Stimulated activated CD4-positive, alpha-beta T cell treated with anti-CD3 and anti-CD28 coated beads, Interleukin-2, amount 100 ng/mL, for 24 hours (primary cell): ENCODE data around the gene RBM4B.
"Not testable (repeated sequence)": the region's sequence is repeated elsewhere in the genome, so short reads cannot be mapped to it uniquely, and the experiment has no call there.

ENCODE experiments used
- DNase-seq, 2 donors: peaks; one replicate each; pipeline ENCODE4 v3.0.0-alpha.2; 2020

Gene RBM4B

GRCh38 chr11:66677599-66678375, at the start of gene RBM4B:
TSS of gene RBM4B (minus strand) at chr11:66677887. CDS start at chr11:66677079, 808 bp downstream.
- peak; percentile 95 to 98 for DNase-seq

- no peak for DNase-seq
Measured at GRCh38 chr11:66725647-66726046, 48.0 kb upstream of the RBM4B start.

- DNase-seq: no peak
Measured at GRCh38 chr11:66725114-66725513, 47.4 kb upstream of the RBM4B start.

- DNase-seq: not testable (repeated sequence)
Measured at GRCh38 chr11:66724167-66724566, 46.5 kb upstream of the RBM4B start.

- DNase-seq: no peak
Measured at GRCh38 chr11:66723693-66724092, 46.0 kb upstream of the RBM4B start.

- DNase-seq: no peak
Measured at GRCh38 chr11:66722745-66723651, 45.3 kb upstream of the RBM4B start.

GRCh38 chr11:66721939-66722338, 44.3 kb upstream of the RBM4B start:
- no peak for DNase-seq

- DNase-seq: no peak
Measured at GRCh38 chr11:66720899-66721470, 43.3 kb upstream of the RBM4B start.

GRCh38 chr11:66720223-66720898, 42.7 kb upstream of the RBM4B start:
- DNase-seq: peak; percentile 33 to 55

- DNase-seq: no peak
Measured at GRCh38 chr11:66719111-66719872, 41.6 kb upstream of the RBM4B start.

- DNase-seq: no peak
Measured at GRCh38 chr11:66718320-66718971, 40.8 kb upstream of the RBM4B start.

- DNase-seq: no peak
Measured at GRCh38 chr11:66717925-66718319, 40.2 kb upstream of the RBM4B start.

- no peak for DNase-seq
Measured at GRCh38 chr11:66716996-66717395, 39.3 kb upstream of the RBM4B start.

- no peak for DNase-seq
Measured at GRCh38 chr11:66715346-66716085, 37.8 kb upstream of the RBM4B start.

GRCh38 chr11:66713746-66714480, 36.2 kb upstream of the RBM4B start:
- no peak for DNase-seq

- DNase-seq: no peak
Measured at GRCh38 chr11:66710384-66710930, 32.8 kb upstream of the RBM4B start.

GRCh38 chr11:66708701-66709100, 31.0 kb upstream of the RBM4B start:
- DNase-seq: no peak

GRCh38 chr11:66708094-66708493, 30.4 kb upstream of the RBM4B start:
- DNase-seq: no peak

GRCh38 chr11:66707486-66707885, 29.8 kb upstream of the RBM4B start:
- DNase-seq: no peak

- DNase-seq: no peak
Measured at GRCh38 chr11:66706989-66707388, 29.3 kb upstream of the RBM4B start.
